ENCODE data around the gene SLC39A7.

GRCh38 chr6:33213166-33213988 lies 12.7 kb downstream of the SLC39A7 start:
- TF ChIP-seq CTCF (IDR thresholded peaks at IDR 0.05): no peak
- no peak for TF ChIP-seq POLR2A (IDR thresholded peaks at IDR 0.05)
